GM18498 (cell line): ENCODE measurements around the gene B3GALT6.
"Not testable (repeated sequence)": the region's sequence is repeated elsewhere in the genome, so short reads cannot be mapped to it uniquely, and the experiment has no call there.

ENCODE experiments used
- ATAC-seq: cut with Tn5 transposase; IDR thresholded peaks from one replicate; pipeline ENCODE4 v1.9.1; 2021; ENCODE audit warnings: mild to moderate bottlenecking, moderate library complexity; ENCODE audit not compliant: unreplicated experiment

B3GALT6 gene

DNA sequence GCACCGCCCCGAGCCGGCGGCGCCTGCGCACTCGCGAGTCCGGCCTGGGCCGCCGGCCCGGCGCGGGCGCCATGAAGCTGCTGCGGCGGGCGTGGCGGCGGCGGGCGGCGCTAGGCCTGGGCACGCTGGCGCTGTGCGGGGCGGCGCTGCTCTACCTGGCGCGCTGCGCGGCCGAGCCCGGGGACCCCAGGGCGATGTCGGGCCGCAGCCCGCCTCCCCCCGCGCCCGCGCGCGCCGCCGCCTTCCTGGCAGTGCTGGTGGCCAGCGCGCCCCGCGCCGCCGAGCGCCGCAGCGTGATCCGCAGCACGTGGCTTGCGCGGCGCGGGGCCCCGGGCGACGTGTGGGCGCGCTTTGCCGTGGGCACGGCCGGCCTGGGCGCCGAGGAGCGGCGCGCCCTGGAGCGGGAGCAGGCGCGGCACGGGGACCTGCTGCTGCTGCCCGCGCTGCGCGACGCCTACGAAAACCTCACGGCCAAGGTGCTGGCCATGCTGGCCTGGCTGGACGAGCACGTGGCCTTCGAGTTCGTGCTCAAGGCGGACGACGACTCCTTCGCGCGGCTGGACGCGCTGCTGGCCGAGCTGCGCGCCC is at the start of gene B3GALT6:
TSS of gene B3GALT6 (plus strand) at position 30 of the 588 bp plus-strand sequence. CDS start at position 72, 42 bp downstream.
- ATAC-seq = no peak

DNA sequence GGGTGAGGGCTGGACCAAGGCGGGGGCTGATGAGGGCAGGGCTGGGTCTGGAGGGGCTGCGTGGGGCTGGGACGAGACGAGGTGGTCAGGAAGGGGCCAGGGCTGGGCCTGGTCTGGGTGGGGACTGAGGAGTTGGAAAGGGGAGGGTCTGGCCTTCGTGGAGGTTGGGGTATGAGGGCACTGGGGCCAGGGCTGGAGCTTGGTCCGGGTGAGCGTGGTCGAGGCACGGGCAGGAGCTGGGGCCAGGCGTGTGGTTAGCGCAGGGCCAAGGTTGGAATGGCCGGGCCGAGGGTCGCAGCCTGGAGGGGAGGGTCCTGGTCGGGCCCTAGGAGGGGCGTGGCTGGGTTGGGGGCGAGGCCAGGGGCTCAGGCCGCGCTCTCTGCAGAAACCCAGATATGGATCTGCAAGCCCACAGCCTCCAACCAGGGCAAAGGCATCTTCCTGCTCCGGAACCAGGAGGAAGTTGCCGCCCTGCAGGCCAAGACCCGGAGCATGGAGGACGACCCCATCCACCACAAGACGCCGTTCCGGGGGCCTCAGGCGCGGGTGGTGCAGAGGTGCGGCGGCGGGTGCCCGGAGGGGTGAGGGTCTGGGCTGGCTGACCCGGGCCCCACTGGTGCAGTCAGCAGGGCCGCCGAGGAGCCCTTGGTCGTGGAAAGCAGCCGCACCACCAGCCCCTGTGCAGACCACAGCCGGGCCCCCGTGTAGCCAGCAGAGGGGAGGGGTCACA is 49.4 kb upstream of the B3GALT6 start:
- ATAC-seq = no peak

DNA sequence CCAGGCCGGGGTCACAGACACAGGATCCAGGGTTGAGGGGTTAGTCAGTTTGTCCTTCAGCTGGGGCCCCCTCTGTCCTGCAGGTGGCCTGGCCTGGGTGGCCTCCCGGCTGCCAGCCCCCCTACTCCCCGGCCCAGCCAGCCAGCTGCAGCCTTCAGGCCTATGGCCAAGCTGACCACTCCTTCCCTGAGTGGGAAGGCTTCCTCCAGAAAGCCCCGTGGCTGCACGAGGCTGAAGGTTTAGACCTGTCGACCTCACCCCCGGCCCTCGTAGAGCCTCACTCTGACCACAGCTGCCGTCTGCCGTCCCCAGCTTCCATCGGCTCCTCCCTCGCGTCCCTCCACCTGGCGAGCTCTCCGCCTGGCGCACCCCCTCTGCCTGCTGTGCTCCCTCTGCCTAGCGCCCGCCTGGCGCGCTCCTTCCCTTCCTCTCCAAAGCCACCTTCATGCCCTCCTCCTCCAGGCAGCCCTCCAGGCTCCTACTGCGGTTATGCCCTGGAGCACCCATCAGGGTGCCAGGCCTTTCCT is 48.8 kb upstream of the B3GALT6 start:
- ATAC-seq = no peak

DNA sequence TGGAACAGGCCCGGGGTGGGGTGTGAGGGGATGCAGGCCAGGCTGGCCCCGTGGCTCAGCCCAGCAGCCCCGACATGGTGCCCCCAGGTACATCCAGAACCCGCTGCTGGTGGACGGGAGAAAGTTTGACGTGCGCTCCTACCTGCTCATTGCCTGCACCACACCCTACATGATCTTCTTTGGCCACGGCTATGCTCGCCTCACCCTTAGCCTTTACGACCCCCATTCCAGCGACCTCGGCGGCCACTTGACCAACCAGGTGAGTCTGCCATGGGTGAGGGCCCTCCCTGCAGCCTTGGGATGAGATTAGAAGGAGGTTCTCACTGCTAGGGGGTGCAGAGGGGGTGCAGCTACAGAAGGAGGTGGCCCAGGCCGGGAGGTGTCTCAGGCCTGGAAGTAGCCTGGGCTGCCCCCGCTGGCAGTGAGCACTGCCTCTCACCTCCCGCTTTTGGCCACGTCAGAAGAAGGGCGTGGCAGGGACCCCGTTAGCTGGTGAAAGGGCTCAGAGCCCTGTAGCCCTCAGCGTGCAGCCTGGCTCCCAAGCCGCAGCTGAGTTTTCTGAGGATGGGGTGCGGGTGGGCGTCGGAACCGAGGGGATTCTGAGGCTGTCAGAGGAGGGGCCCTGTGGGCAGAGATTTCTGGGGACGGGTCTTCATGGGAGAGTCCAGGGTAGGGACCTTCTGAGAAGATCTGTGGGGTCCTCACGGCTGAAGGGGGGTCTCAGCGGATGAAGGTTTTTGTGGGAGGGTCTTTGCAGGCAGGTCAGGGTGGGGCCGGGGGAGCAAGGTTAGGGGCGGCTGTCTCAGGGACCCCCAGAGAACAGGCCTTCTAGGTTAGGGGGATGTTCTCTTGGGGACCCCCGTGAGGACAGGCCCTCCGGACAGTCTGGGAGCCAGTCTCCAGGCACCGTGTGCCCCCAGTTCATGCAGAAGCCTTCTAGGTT is 47.9 kb upstream of the B3GALT6 start:
- no peak for ATAC-seq

DNA sequence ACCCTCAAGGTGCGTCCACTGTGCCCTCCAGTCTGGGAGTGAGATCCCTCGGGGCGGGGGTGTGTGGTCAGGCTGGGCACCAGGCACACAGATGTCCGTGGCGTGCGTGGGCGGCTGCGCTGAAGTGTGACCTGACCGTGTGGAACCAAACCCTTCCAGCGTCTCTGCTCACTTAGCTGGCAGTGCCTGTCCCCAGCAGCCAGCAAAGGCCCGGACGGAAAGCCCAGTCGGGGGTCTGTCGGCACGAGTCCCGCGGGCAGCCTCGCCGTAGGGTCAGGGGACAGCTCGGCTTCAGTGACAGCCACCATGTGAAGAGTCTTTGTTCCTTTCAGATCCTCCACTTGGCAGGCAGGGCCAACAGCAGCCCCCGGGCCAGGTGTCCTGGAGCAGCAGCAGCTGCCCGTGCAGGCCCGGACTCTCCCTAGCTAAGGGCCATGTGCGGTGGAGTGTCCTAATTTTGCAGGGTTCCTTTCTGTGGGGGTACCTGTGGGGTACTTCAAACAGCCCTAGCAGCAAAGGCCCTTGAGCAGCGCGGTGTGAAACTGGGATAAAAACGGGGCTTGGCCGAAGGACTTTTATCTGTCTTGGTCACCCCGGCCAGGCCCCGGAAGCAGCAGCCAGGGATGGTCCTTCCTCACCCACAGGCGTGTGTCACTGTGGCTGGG is 46.8 kb upstream of the B3GALT6 start:
- ATAC-seq = no peak

DNA sequence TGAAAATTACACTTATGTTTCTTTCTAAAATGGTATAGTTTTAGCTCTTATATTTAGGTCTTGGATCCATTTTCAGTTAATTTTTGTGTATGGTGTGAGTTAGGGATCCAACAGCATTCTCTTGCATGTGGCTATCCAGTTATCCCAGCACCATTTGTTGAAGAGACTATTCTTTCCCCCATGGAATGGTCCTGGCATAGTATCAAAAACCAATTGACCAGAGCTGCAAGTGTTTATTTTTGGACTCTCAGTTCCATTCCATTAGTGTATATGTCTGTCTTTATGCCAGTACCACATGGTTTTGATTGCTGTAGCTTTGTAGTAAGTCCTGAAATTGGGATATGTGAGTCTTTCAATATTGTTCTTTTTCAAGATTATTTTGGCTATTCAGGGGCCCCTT is 44.1 kb upstream of the B3GALT6 start:
- ATAC-seq = no peak

DNA sequence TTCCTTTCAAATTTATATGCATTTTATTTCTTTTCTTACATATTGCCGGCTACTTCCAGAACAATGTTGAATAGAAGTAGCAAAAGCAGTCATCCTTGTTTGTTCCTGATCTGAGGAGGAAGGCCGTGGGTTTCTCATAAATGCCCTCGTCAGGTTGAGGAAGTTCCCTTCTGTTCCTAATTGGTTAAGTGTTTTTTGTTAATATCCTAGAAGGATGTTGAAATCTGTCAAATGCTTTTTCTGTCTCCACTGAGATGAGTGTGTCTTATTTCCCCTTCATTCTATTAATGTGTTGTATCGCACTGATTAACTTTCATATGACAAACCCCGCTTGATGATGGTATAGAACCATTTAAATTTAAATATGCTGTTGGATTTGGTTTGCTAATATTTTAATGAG is 42.9 kb upstream of the B3GALT6 start:
- no peak for ATAC-seq

DNA sequence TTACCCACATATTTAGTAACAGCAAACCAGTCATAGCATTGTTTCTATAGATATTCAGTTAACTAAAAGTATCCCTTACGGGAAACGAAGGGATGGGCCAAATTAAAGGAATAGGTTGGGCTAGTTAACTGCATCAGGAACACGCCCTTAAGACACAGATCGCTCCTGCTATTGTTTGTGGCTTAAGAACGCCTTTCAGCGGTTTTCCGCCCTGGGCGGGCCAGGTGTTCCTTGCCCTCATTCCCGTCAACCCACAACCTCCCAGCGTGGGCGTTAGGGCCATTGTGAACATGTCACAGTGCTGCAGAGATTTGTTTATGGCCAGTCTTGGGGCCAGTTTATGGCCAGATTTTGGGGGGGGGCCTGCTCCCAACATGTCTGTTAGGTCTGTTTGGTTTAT is 40.3 kb upstream of the B3GALT6 start:
- no peak for ATAC-seq

DNA sequence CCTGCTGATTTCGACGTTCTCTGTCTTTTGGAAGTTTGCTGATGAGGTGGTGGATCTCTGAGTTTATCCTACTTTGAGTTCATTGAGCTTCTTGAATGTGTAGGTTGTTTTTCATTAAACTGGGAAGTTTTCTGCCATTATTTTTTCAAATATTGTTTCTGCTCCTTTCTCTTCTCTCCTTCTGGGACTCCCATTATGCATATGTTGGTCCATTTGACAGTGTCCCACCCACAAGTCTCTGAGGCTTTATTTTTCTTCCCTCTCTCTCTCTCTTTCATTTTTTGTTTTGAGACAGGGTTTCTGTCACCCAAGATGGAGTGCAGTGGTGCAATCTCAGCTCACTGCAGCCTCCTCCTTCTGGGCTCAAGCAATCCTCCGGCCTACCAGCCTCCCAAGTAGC is 37.3 kb upstream of the B3GALT6 start:
- ATAC-seq = no peak

DNA sequence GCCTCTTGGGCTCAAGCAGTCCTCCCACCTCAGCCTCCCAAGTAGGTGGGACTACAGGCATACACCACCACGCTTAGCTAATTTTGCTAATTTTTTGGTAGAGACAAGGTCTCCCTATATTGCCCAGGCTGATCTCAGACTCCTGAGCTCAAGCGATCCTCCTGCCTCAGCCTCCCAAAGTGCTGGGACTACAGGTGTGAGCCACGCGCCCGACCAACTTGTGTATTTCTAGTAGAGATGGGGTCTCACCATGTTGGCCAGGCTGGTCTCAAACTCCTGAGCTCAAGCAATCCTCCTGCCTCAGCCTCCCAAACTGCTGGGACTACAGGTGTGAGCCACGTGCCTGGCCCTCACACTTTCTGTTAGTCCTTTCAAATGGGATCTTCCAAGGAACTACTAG is 36.3 kb upstream of the B3GALT6 start:
- not testable (repeated sequence) for ATAC-seq

DNA sequence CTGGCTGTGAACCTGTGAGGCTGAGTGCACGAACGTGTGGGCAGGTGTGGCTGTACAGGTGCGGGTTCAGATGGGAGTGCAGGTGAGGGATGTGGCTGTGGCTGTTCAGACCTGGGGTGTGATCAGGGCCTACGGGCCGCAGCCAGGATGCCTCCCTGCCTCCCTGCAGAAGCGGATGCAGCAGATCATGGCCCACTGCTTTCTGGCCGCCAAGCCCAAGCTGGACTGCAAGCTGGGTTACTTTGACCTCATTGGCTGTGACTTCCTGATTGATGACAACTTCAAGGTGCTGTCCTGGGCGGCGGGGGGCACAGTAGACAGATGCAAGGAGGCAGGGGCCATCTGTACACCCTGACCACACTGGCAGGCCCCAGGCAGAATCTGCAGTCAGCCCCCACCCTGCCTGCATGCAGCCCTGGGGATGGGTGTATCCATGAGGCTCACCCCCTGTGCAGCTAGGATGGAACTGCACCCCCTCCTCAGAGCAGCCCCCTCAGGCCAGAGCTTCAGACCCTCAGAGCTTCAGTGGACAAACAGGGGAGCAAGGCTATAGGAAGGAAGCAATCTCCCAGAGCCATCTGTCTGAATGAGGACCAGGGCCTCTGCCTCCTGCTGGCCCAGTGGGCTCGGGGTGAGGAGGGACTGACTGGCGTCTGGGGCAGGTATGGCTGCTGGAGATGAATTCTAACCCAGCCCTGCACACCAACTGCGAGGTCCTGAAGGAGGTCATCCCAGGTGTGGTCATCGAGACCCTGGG is 35.4 kb upstream of the B3GALT6 start:
- no peak for ATAC-seq

DNA sequence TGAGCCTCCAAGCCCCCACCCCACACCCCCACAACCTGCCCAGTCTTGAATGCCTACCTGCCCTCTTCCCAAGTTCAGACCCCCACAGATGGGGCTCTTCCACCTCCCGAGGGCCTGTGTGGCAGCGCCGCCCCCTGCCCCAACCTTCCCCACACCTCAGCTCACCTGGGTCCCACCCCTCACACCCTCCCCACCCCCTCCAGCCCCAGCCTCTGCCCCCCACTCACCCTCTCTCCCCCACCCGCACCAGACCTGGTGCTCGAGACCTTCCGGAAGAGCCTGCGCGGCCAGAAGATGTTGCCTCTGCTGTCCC is 34.9 kb upstream of the B3GALT6 start:
- ATAC-seq = no peak

DNA sequence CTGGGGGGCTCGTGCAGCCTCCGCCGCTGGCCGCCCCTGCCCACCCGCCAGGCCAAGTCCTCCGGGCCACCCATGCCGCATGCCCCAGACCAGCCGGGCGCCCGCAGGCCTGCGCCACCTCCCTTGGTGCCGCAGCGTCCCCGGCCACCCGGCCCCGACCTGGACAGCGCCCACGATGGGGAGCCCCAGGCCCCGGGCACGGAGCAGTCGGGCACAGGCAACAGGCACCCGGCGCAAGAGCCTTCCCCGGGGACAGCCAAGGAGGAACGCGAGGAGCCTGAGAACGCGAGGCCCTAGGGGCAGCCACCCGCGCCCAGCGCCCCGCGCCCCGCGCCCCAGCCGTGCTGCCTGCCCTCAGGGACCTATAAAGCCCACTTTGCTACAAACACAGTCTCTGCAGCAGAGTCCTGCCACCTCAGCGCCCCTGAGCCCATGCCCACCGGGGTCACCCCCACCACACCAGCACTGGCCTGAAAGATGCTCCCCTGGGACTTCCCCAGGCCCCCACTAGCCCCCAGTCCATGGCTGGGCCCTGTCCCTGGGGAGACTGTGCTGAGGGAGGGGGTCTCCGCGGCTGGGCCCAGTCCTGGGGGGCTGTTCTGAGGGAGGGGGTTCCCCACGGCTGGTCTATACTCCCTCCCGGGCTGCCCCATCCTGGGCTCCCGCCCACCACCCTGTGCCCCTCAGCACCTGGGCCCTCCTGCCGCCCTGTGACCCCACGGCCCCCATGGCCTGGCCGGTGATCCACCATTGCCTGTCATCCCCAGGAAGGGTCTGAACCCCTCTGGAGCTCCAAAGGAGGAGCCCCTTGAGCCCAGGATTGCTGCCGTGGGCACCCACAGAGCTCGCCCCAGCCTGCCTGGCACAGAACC is 34.2 kb upstream of the B3GALT6 start:
- ATAC-seq = no peak

DNA sequence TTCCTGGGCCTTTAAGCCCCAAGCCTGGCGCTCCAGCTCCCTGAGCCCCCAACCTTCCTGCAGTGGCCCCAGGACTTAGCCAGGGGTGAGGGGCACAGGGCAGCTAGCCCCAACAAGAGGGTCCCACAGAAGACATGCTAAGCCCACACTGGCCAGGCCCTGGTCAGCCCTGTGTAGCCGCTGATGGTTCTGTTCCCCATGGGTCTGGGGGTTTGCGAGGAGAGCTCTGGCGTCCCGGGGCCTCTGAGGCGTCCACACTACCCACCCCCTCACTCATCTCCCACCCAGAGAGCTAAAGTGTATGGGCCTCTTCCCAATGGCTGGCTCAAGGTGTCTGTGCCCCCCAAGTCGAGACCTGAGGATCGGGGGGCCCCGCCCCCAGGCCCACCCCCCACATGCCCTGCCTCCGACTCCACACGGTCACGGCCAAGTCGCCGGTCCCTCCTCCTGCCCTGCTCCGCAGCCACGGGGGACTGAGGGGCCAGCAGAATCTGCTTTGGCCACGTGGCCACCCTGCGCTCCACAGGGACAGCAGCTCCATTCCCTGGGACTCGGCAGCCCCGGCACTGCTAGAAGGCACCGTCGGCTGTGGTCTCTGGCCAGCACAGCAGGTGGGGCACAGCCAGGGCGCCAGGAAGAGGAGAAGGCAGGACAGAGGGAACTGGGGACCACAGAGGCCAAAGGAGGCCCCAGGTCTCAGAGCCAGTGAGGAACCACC is 33.5 kb upstream of the B3GALT6 start:
- ATAC-seq = no peak

DNA sequence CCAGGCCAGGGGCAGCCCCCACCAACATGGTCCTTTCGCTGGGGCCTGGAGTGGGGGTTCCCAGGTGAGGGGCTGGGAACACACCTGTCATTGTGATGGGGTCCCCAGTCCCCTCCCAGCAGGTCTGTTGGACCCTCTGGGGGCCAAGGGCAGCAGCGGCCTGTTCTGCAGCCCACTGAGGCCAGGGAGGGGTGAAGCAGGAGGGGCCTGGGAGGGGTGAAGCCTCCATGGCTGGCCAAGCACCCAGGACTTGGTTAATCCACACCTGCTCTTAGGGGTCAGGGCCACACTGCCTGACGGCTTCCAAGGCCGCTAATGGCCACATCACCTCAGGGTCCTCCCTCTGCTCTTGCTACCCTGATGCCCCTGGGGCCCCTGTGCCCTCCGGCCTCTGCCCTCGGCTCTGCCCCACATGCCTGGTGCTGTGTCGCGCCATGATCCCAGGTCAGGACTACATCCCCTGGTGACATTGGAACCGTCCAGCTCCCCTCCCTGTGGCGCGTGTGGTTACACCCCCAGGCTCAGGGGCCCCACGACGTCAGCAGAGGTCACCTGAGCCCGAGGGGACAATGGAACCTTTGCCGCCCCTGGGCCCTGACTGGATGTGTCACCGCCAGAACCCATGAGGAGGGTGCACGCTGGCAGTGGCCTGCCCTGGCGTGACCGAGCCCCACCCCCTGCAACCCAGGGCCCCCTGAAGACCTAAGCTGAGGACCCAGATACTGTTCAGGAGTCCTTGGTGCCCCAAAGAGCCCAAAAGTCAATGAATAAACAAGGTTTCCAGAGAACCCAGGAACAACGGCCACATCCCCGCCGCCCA is 32.7 kb upstream of the B3GALT6 start:
- ATAC-seq = no peak

DNA sequence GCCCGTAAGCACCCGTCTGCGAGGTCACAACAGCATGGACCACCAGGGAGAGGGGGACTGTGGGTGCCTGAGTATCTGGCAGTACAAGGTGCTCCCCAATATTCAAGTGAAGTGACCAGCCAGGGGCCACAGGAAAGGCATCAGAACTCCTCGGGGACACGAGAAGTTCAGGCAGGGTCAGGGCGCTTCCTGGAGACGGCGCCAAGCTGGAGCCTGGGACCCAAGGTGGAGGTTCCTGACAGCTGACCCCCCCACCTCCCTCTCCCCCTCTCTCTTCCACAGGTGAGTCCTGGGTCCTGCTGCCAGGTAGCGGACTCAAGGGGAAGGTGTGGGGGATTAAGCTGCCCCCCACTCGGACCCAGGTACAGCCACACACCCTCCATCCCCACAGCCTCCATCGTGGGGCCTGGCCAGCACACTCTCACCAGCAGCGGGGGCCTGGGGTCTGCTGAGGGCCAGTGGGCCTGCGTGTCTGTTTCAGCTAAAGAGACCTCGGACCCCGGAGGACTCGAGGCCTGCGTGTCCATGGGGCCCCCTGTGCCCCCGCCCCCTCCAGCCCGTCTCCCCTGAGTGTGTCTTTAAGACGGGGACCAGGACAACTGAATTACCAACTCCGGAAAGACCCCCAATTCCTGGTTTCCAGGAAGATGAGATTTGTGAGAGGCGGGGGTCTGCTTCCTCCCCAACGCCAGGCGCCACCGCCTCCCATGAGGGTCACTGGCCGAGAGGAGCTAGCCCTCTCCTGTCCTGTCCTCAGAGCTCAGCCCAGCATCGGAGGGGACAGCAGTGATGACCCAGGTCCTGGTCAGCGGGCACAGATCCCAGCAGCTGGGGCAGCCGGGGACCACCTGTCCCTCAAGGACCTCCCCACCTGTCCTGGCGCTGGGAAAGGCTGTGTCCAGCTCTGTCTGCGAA is 31.8 kb upstream of the B3GALT6 start:
- ATAC-seq = no peak
